Measurements from ENCODE around the gene WWC2.

- TF ChIP-seq POLR2A (IDR thresholded peaks at IDR 0.05) (no peak), CTCF (IDR thresholded peaks at IDR 0.05) (no peak)
Measured at GRCh38 chr4:183068502-183068901, 30.6 kb upstream of the WWC2 start.
